Loucy (cell line): Measurements from ENCODE around the gene UBTF.

Source experiments
- CTCF ChIP-seq: fragments of 200-600 bp; sonication (generic); conservative IDR thresholded peaks from 2 replicates; pipeline ENCODE4 v1.5.1; 2014; ENCODE audit warnings: mild to moderate bottlenecking, antibody characterized with exemption, low read length
- EZH2phosphoT487 ChIP-seq: fragments of 200-600 bp; IDR thresholded peaks from 2 replicates; pipeline ENCODE4 v1.6.1; 2018; ENCODE audit warnings: antibody characterized with exemption, mild to moderate bottlenecking, moderate library complexity, borderline replicate concordance

- TF ChIP-seq CTCF = no peak
- no peak for TF ChIP-seq EZH2phosphoT487
Measured at GRCh38 chr17:44207743-44208142, 11.7 kb downstream of the UBTF start.
